SK-N-SH treated with all-trans-retinoic acid at 6 μM for 48 hours (cell line): ENCODE measurements around the gene CCDC68.

Experiments used
- ATAC-seq: fragments of 200-7000 bp; cut with Tn5 transposase; 3 replicates; pipeline ENCODE4 v1.9.1; 2020; ENCODE audit warnings: mild to moderate bottlenecking, moderate library complexity
- ARNTL ChIP-seq: fragments of 450-650 bp; formaldehyde crosslinking; IDR thresholded peaks from 2 replicates; pipeline ENCODE4 v1.5.0; 2020; ENCODE audit warnings: low read depth, mild to moderate bottlenecking, moderate library complexity, borderline replicate concordance
- BACH2 ChIP-seq: fragments of 250-450 bp; sonication (Bioruptor Pico); IDR thresholded peaks from 2 replicates; pipeline ENCODE4 v1.9.0; 2021; ENCODE audit warnings: mild to moderate bottlenecking, borderline replicate concordance
- CSDC2 ChIP-seq: fragments of 250-450 bp; sonication (Bioruptor Pico); IDR thresholded peaks from 2 replicates; pipeline ENCODE4 v1.5.0; 2020; ENCODE audit warnings: mild to moderate bottlenecking, moderate library complexity
- ESRRG ChIP-seq: fragments of 250-450 bp; sonication (Bioruptor Pico); IDR thresholded peaks from 2 replicates; pipeline ENCODE4 v1.6.1; 2021; ENCODE audit warnings: mild to moderate bottlenecking
- GLIS3 ChIP-seq: fragments of 250-450 bp; sonication (Bioruptor Pico); IDR thresholded peaks from 2 replicates; pipeline ENCODE4 v1.5.0; 2020; ENCODE audit warnings: mild to moderate bottlenecking, moderate library complexity
- ISL1 ChIP-seq: fragments of 250-450 bp; sonication (Bioruptor Pico); IDR thresholded peaks from 2 replicates; pipeline ENCODE4 v2.1.2; 2022; ENCODE audit warnings: mild to moderate bottlenecking, moderate library complexity
- OSR1 ChIP-seq: fragments of 250-450 bp; sonication (Bioruptor Pico); IDR thresholded peaks from 2 replicates; pipeline ENCODE4 v1.8.0; 2022; ENCODE audit warnings: moderate library complexity, mild to moderate bottlenecking, inconsistent platforms
- PPARA ChIP-seq: fragments of 250-450 bp; sonication (Bioruptor Pico); IDR thresholded peaks from 2 replicates; pipeline ENCODE4 v1.5.0; 2020; ENCODE audit warnings: mild to moderate bottlenecking, borderline replicate concordance
- SNAI2 ChIP-seq: fragments of 250-450 bp; sonication (Bioruptor Pico); IDR thresholded peaks from 2 replicates; pipeline ENCODE4 v1.5.0; 2020; ENCODE audit warnings: mild to moderate bottlenecking, moderate library complexity
- TCF4 ChIP-seq: fragments of 250-450 bp; sonication (Bioruptor Pico); IDR thresholded peaks from 2 replicates; pipeline ENCODE4 v1.8.0; 2021; ENCODE audit warnings: mild to moderate bottlenecking, moderate library complexity, borderline replicate concordance
- TOX ChIP-seq: fragments of 250-450 bp; sonication (Bioruptor Pico); IDR thresholded peaks from 2 replicates; pipeline ENCODE4 v1.8.0; 2021; ENCODE audit warnings: mild to moderate bottlenecking, moderate library complexity, borderline replicate concordance
- TSHZ2 ChIP-seq: fragments of 250-450 bp; sonication (Bioruptor Pico); IDR thresholded peaks from 2 replicates; pipeline ENCODE4 v1.5.0; 2020; ENCODE audit warnings: mild to moderate bottlenecking, moderate library complexity
- ZC3H10 ChIP-seq: fragments of 250-450 bp; sonication (Bioruptor Pico); IDR thresholded peaks from 2 replicates; pipeline ENCODE4 v1.5.1; 2021; ENCODE audit warnings: mild to moderate bottlenecking, moderate library complexity
- ZFP3 ChIP-seq: fragments of 250-450 bp; sonication (Bioruptor Pico); IDR thresholded peaks from 2 replicates; pipeline ENCODE4 v1.5.0; 2020; ENCODE audit warnings: mild to moderate bottlenecking, moderate library complexity
- ZFP30 ChIP-seq: fragments of 450-650 bp; formaldehyde crosslinking; IDR thresholded peaks from 2 replicates; pipeline ENCODE4 v1.5.0; 2022; ENCODE audit warnings: mild to moderate bottlenecking, moderate library complexity
- ZNF565 ChIP-seq: fragments of 450-650 bp; formaldehyde crosslinking; conservative IDR thresholded peaks from 2 replicates; pipeline ENCODE4 v1.5.0; 2020; ENCODE audit warnings: low read depth, mild to moderate bottlenecking, moderate library complexity
- ZNF8 ChIP-seq: fragments of 450-650 bp; formaldehyde crosslinking; IDR thresholded peaks from 2 replicates; pipeline ENCODE4 v1.5.0; 2020; ENCODE audit warnings: mild to moderate bottlenecking, moderate library complexity
- TF ChIP-seq, protein P1 (sequence below): fragments of 250-450 bp; sonication (Bioruptor Pico); IDR thresholded peaks from 2 replicates; pipeline ENCODE4 v1.5.1; 2021; ENCODE audit warnings: mild to moderate bottlenecking, moderate library complexity
- TF ChIP-seq, protein P2 (sequence below): fragments of 250-450 bp; sonication (Bioruptor Pico); IDR thresholded peaks from 2 replicates; pipeline ENCODE4 v1.5.1; 2020; ENCODE audit warnings: low read depth, mild to moderate bottlenecking, moderate library complexity
- TF ChIP-seq, protein P3 (sequence below): fragments of 250-450 bp; sonication (Bioruptor Pico); IDR thresholded peaks from 2 replicates; pipeline ENCODE4 v1.8.0; 2020; ENCODE audit warnings: mild to moderate bottlenecking, moderate library complexity, borderline replicate concordance
- TF ChIP-seq, protein P4 (sequence below): fragments of 250-450 bp; sonication (Bioruptor Pico); IDR thresholded peaks from 2 replicates; pipeline ENCODE4 v1.8.0; 2021; ENCODE audit warnings: low read depth, mild to moderate bottlenecking, moderate library complexity, borderline replicate concordance

CCDC68 gene

DNA sequence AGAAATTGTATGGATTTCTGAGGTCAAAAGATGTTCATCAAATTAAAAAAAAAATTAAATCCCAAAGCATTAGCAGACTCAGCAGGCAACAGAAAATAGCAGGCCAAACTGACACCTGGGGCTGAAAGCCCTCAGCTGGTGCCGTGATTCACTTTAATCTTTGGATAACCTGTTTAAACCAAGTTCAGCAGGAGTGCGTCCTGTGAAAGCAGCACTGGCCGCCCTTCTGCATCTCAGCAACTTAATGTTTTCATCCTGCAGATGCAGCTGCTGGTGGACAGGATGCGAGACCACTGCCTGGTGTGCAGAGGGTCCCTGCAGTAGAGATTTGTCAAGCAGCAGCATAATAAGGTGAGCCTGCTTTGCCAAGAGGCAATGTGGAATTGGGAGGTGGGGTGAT, 41.2 kb downstream of the CCDC68 start:
- no peak for ATAC-seq
- TF ChIP-seq ZNF565, result no peak
- no peak for TF ChIP-seq PPARA
- TF ChIP-seq TCF4, result peak; percentile 59; the same call in 1 of the 2 replicates
- TF ChIP-seq, protein P1, sequence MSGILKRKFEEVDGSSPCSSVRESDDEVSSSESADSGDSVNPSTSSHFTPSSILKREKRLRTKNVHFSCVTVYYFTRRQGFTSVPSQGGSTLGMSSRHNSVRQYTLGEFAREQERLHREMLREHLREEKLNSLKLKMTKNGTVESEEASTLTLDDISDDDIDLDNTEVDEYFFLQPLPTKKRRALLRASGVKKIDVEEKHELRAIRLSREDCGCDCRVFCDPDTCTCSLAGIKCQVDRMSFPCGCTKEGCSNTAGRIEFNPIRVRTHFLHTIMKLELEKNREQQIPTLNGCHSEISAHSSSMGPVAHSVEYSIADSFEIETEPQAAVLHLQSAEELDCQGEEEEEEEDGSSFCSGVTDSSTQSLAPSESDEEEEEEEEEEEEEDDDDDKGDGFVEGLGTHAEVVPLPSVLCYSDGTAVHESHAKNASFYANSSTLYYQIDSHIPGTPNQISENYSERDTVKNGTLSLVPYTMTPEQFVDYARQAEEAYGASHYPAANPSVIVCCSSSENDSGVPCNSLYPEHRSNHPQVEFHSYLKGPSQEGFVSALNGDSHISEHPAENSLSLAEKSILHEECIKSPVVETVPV, result no peak
- peak; percentile 49; the same call in 1 of the 2 replicates for TF ChIP-seq TSHZ2 (CRISPR knock-in tag)
- TF ChIP-seq, protein P2, sequence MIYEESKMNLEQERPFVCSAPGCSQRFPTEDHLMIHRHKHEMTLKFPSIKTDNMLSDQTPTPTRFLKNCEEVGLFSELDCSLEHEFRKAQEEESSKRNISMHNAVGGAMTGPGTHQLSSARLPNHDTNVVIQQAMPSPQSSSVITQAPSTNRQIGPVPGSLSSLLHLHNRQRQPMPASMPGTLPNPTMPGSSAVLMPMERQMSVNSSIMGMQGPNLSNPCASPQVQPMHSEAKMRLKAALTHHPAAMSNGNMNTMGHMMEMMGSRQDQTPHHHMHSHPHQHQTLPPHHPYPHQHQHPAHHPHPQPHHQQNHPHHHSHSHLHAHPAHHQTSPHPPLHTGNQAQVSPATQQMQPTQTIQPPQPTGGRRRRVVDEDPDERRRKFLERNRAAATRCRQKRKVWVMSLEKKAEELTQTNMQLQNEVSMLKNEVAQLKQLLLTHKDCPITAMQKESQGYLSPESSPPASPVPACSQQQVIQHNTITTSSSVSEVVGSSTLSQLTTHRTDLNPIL (CRISPR knock-in tag), result no peak
- TF ChIP-seq GLIS3 (CRISPR knock-in tag), result no peak

DNA sequence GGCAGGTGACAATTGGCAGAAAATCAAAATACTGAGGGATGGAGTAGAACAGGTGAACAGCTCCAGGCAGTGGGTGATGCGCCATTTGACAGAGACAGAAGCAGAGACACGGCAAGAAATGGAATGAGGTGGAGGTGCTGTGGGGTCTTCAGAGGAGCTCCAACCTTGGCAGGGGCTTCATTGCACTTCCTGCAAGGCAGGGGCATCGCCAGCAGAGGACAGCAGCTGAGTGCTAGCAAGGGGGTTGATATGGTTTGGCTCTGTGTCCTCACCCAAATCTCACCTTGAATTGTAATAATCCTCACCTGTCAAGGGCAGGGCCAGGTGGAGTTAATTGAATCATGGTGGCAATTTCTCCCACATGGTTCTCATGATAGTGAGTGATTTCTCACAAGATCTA, 42.8 kb downstream of the CCDC68 start:
- no peak for TF ChIP-seq ZFP30
- TF ChIP-seq, protein P1, result no peak
- TF ChIP-seq, protein P2 (CRISPR knock-in tag), result no peak
- no peak for TF ChIP-seq ZFP3 (CRISPR knock-in tag)
- no peak for TF ChIP-seq SNAI2 (CRISPR knock-in tag)
- no peak for TF ChIP-seq ESRRG (CRISPR knock-in tag)
- TF ChIP-seq ZNF565, result no peak
- no peak for TF ChIP-seq ARNTL (CRISPR knock-in tag)
- no peak for TF ChIP-seq ISL1 (CRISPR knock-in tag)
- no peak for TF ChIP-seq ZC3H10
- no peak for TF ChIP-seq TOX (CRISPR knock-in tag)
- TF ChIP-seq, protein P3, sequence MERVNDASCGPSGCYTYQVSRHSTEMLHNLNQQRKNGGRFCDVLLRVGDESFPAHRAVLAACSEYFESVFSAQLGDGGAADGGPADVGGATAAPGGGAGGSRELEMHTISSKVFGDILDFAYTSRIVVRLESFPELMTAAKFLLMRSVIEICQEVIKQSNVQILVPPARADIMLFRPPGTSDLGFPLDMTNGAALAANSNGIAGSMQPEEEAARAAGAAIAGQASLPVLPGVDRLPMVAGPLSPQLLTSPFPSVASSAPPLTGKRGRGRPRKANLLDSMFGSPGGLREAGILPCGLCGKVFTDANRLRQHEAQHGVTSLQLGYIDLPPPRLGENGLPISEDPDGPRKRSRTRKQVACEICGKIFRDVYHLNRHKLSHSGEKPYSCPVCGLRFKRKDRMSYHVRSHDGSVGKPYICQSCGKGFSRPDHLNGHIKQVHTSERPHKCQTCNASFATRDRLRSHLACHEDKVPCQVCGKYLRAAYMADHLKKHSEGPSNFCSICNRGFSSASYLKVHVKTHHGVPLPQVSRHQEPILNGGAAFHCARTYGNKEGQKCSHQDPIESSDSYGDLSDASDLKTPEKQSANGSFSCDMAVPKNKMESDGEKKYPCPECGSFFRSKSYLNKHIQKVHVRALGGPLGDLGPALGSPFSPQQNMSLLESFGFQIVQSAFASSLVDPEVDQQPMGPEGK (CRISPR knock-in tag), result no peak
- TF ChIP-seq, protein P4, sequence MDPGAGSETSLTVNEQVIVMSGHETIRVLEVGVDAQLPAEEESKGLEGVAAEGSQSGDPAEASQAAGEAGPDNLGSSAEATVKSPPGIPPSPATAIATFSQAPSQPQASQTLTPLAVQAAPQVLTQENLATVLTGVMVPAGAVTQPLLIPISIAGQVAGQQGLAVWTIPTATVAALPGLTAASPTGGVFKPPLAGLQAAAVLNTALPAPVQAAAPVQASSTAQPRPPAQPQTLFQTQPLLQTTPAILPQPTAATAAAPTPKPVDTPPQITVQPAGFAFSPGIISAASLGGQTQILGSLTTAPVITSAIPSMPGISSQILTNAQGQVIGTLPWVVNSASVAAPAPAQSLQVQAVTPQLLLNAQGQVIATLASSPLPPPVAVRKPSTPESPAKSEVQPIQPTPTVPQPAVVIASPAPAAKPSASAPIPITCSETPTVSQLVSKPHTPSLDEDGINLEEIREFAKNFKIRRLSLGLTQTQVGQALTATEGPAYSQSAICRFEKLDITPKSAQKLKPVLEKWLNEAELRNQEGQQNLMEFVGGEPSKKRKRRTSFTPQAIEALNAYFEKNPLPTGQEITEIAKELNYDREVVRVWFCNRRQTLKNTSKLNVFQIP (CRISPR knock-in tag), result no peak
- no peak for ATAC-seq

GRCh38 chr18:54914816-54915215, 44.4 kb downstream of the CCDC68 start:
- no peak for ATAC-seq
- TF ChIP-seq PPARA, result no peak
- TF ChIP-seq ZNF565, result no peak
- TF ChIP-seq, protein P1, result no peak
- no peak for TF ChIP-seq ZNF8 (CRISPR knock-in tag)
- TF ChIP-seq TSHZ2 (CRISPR knock-in tag), result no peak
- TF ChIP-seq ARNTL (CRISPR knock-in tag), result no peak
- TF ChIP-seq ESRRG (CRISPR knock-in tag), result no peak
- TF ChIP-seq CSDC2 (CRISPR knock-in tag), result no peak
- no peak for TF ChIP-seq OSR1 (CRISPR knock-in tag)
- TF ChIP-seq BACH2, result no peak
